ENCODE measurements around the gene LRMDA. TPM values are rescaled to one million over a fixed set of nuclear protein-coding genes. Genes with fewer than 3 reads are reported as not detected.

Gene LRMDA
- total and polyA plus RNA-seq, 2 of the 13 experiments (the other 11 are each of a cell fraction or from before 2014, with no cell fraction given), result 13.4 to 22.0 TPM

DNA sequence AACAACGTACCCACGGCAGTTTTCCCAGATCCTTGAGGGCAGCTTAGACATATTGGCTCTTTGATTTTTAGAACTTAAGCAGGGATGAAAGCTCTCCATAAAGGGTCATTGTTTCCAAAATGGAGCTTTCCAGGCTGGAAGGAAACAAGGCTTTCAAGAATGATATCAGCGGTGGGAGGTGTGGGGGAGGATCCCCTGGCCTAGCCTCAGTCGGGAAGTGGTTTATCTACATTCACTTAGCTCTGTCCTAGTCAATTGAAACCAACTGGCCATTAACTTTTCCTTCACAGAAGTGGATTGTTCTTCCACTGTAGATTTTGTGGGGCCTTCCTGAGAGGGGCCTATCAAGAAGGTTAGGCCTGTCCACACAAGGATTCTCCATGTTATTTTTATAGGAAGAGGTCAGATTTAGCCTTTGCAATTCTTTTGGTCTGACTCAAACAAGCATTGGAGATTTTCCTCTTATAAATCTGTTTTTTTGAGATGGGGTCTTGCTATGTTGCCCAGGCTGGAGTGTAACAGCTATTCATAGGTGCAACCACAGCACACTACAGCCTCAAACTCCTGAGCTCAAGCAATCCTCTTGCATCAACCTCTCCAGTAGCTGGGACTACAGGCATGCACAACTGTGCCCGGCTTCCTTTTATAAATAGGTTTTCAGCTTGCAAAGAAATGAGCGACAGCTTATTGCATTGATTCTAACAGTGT lies 343.5 kb downstream of the LRMDA start (continued):
- TF ChIP-seq ZNF672 (CRISPR knock-in tag; IDR thresholded peaks at IDR 0.05), result no peak
- TF ChIP-seq ZFX (CRISPR knock-in tag; IDR thresholded peaks at IDR 0.05; ENCODE audit: low read depth), result 0 out of 2 replicates have a peak, but pooled peaks have one; percentile 16
- TF ChIP-seq, protein P1, sequence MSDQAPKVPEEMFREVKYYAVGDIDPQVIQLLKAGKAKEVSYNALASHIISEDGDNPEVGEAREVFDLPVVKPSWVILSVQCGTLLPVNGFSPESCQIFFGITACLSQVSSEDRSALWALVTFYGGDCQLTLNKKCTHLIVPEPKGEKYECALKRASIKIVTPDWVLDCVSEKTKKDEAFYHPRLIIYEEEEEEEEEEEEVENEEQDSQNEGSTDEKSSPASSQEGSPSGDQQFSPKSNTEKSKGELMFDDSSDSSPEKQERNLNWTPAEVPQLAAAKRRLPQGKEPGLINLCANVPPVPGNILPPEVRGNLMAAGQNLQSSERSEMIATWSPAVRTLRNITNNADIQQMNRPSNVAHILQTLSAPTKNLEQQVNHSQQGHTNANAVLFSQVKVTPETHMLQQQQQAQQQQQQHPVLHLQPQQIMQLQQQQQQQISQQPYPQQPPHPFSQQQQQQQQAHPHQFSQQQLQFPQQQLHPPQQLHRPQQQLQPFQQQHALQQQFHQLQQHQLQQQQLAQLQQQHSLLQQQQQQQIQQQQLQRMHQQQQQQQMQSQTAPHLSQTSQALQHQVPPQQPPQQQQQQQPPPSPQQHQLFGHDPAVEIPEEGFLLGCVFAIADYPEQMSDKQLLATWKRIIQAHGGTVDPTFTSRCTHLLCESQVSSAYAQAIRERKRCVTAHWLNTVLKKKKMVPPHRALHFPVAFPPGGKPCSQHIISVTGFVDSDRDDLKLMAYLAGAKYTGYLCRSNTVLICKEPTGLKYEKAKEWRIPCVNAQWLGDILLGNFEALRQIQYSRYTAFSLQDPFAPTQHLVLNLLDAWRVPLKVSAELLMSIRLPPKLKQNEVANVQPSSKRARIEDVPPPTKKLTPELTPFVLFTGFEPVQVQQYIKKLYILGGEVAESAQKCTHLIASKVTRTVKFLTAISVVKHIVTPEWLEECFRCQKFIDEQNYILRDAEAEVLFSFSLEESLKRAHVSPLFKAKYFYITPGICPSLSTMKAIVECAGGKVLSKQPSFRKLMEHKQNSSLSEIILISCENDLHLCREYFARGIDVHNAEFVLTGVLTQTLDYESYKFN (CRISPR knock-in tag; conservative IDR thresholded peaks at IDR 0.05), result no peak
- TF ChIP-seq ZFP62 (CRISPR knock-in tag; IDR thresholded peaks at IDR 0.05), result no peak
- no peak for TF ChIP-seq TBX3 (IDR thresholded peaks at IDR 0.05; ENCODE audit: borderline replicate concordance)
- no peak for TF ChIP-seq SMAD3 (CRISPR knock-in tag; IDR thresholded peaks at IDR 0.05)
- TF ChIP-seq ZMYM3 (CRISPR knock-in tag; IDR thresholded peaks at IDR 0.05), result peak; percentile 55; the same call in 1 of the 2 replicates
- TF ChIP-seq POLR2G (IDR thresholded peaks at IDR 0.05; ENCODE audit: low read depth, low read length), result peak; percentile 31; the same call in 1 of the 2 replicates
- TF ChIP-seq, protein P2, sequence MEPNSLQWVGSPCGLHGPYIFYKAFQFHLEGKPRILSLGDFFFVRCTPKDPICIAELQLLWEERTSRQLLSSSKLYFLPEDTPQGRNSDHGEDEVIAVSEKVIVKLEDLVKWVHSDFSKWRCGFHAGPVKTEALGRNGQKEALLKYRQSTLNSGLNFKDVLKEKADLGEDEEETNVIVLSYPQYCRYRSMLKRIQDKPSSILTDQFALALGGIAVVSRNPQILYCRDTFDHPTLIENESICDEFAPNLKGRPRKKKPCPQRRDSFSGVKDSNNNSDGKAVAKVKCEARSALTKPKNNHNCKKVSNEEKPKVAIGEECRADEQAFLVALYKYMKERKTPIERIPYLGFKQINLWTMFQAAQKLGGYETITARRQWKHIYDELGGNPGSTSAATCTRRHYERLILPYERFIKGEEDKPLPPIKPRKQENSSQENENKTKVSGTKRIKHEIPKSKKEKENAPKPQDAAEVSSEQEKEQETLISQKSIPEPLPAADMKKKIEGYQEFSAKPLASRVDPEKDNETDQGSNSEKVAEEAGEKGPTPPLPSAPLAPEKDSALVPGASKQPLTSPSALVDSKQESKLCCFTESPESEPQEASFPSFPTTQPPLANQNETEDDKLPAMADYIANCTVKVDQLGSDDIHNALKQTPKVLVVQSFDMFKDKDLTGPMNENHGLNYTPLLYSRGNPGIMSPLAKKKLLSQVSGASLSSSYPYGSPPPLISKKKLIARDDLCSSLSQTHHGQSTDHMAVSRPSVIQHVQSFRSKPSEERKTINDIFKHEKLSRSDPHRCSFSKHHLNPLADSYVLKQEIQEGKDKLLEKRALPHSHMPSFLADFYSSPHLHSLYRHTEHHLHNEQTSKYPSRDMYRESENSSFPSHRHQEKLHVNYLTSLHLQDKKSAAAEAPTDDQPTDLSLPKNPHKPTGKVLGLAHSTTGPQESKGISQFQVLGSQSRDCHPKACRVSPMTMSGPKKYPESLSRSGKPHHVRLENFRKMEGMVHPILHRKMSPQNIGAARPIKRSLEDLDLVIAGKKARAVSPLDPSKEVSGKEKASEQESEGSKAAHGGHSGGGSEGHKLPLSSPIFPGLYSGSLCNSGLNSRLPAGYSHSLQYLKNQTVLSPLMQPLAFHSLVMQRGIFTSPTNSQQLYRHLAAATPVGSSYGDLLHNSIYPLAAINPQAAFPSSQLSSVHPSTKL (CRISPR knock-in tag; IDR thresholded peaks at IDR 0.05), result 0 out of 2 replicates have a peak, but pooled peaks have one; percentile 10
- TF ChIP-seq KDM2A (CRISPR knock-in tag; IDR thresholded peaks at IDR 0.05; ENCODE audit: borderline replicate concordance, low read depth), result no peak
- TF ChIP-seq, protein P3, sequence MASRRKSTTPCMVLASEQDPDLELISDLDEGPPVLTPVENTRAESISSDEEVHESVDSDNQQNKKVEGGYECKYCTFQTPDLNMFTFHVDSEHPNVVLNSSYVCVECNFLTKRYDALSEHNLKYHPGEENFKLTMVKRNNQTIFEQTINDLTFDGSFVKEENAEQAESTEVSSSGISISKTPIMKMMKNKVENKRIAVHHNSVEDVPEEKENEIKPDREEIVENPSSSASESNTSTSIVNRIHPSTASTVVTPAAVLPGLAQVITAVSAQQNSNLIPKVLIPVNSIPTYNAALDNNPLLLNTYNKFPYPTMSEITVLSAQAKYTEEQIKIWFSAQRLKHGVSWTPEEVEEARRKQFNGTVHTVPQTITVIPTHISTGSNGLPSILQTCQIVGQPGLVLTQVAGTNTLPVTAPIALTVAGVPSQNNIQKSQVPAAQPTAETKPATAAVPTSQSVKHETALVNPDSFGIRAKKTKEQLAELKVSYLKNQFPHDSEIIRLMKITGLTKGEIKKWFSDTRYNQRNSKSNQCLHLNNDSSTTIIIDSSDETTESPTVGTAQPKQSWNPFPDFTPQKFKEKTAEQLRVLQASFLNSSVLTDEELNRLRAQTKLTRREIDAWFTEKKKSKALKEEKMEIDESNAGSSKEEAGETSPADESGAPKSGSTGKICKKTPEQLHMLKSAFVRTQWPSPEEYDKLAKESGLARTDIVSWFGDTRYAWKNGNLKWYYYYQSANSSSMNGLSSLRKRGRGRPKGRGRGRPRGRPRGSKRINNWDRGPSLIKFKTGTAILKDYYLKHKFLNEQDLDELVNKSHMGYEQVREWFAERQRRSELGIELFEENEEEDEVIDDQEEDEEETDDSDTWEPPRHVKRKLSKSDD (CRISPR knock-in tag; IDR thresholded peaks at IDR 0.05; ENCODE audit: low read depth), result no peak
- no peak for TF ChIP-seq TEAD2 (CRISPR knock-in tag; IDR thresholded peaks at IDR 0.05)
- no peak for TF ChIP-seq CBX5 (CRISPR knock-in tag; IDR thresholded peaks at IDR 0.05; ENCODE audit: borderline replicate concordance)
- TF ChIP-seq, protein P4, sequence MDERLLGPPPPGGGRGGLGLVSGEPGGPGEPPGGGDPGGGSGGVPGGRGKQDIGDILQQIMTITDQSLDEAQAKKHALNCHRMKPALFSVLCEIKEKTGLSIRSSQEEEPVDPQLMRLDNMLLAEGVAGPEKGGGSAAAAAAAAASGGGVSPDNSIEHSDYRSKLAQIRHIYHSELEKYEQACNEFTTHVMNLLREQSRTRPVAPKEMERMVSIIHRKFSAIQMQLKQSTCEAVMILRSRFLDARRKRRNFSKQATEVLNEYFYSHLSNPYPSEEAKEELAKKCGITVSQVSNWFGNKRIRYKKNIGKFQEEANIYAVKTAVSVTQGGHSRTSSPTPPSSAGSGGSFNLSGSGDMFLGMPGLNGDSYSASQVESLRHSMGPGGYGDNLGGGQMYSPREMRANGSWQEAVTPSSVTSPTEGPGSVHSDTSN (CRISPR knock-in tag; IDR thresholded peaks at IDR 0.05), result no peak

All from HepG2 (cell line).